GM21423 (cell line): ENCODE measurements around the gene TGM2.

Experiments used
- ATAC-seq: cut with Tn5 transposase; IDR thresholded peaks from one replicate; pipeline ENCODE4 v1.9.1; 2021; ENCODE audit warnings: mild to moderate bottlenecking, moderate library complexity; ENCODE audit not compliant: unreplicated experiment

Gene TGM2

GRCh38 chr20:38199501-38200390 lies 34.7 kb upstream of the TGM2 start:
- ATAC-seq: no peak

- ATAC-seq: no peak
Measured at GRCh38 chr20:38198238-38198861, 33.3 kb upstream of the TGM2 start.

- no peak for ATAC-seq
Measured at GRCh38 chr20:38197619-38198018, 32.5 kb upstream of the TGM2 start.

- ATAC-seq: no peak
Measured at GRCh38 chr20:38197217-38197616, 32.1 kb upstream of the TGM2 start.

GRCh38 chr20:38196592-38196991 lies 31.5 kb upstream of the TGM2 start:
- no peak for ATAC-seq

- no peak for ATAC-seq
Measured at GRCh38 chr20:38196076-38196475, 31.0 kb upstream of the TGM2 start.

GRCh38 chr20:38195521-38195920 lies 30.5 kb upstream of the TGM2 start:
- ATAC-seq: no peak

- no peak for ATAC-seq
Measured at GRCh38 chr20:38194971-38195504, 30.0 kb upstream of the TGM2 start.

- no peak for ATAC-seq
Measured at GRCh38 chr20:38193586-38194105, 28.6 kb upstream of the TGM2 start.

- no peak for ATAC-seq
Measured at GRCh38 chr20:38192323-38192885, 27.3 kb upstream of the TGM2 start.

- no peak for ATAC-seq
Measured at GRCh38 chr20:38191654-38192053, 26.6 kb upstream of the TGM2 start.

GRCh38 chr20:38190936-38191371 lies 25.9 kb upstream of the TGM2 start:
- no peak for ATAC-seq

- ATAC-seq: no peak
Measured at GRCh38 chr20:38190166-38190565, 25.1 kb upstream of the TGM2 start.

- ATAC-seq: no peak
Measured at GRCh38 chr20:38187517-38187916, 22.4 kb upstream of the TGM2 start.

- no peak for ATAC-seq
Measured at GRCh38 chr20:38186788-38187221, 21.7 kb upstream of the TGM2 start.

GRCh38 chr20:38184101-38184500 lies 19.0 kb upstream of the TGM2 start:
- ATAC-seq: no peak

- no peak for ATAC-seq
Measured at GRCh38 chr20:38181971-38182370, 16.9 kb upstream of the TGM2 start.

GRCh38 chr20:38181207-38181801 lies 16.2 kb upstream of the TGM2 start:
- peak; percentile 72 for ATAC-seq

- ATAC-seq: no peak
Measured at GRCh38 chr20:38180781-38181180, 15.7 kb upstream of the TGM2 start.

- ATAC-seq: no peak
Measured at GRCh38 chr20:38179846-38180245, 14.8 kb upstream of the TGM2 start.

- ATAC-seq: no peak
Measured at GRCh38 chr20:38178581-38178980, 13.5 kb upstream of the TGM2 start.
